ENCODE results near the gene ARHGAP15. TPM values are rescaled to one million over a fixed set of nuclear protein-coding genes. Genes with fewer than 3 reads are reported as not detected.

ARHGAP15 gene
- total and polyA plus RNA-seq, 12 donors: 4.7 to 33.8 (median 10.4) TPM

GRCh38 chr2:143290221-143290620 is 161.0 kb downstream of the ARHGAP15 start:
- Histone ChIP-seq H3K4me1 (replicated peaks in 1 of 2) (no peaks in the 10 kb centered on the region), H3K27me3 (no peaks in the 10 kb centered on the region), H3K36me3 (replicated peaks in 1 of 2) (no peaks in the 10 kb centered on the region), H3K4me3 (no peak overlapping the region), H3K9me3 (replicated peaks in 1 of 3) (no peaks in the 10 kb centered on the region), H3K27ac (no peak overlapping the region)
- TF ChIP-seq CTCF (IDR thresholded peaks at IDR 0.05): no peak
- TF ChIP-seq POLR2A (IDR thresholded peaks at IDR 0.05): no peak
- 57 to 66% (median 64%) methylated on average over 5 of the region's 5 CpGs for WGBS, 4 donors
- intact Hi-C loops (cut with DNase I): no loop called here
- DNase-seq: no peak

GRCh38 chr2:143294068-143294467 is 164.8 kb downstream of the ARHGAP15 start:
- 81 to 88% (median 87%) methylated on average over 1 of the region's 1 CpG for WGBS, 4 donors
- Histone ChIP-seq H3K27ac (no peak overlapping the region), H3K9me3 (replicated peaks in 1 of 3) (no peaks in the 10 kb centered on the region), H3K27me3 (no peaks in the 10 kb centered on the region), H3K36me3 (replicated peaks in 1 of 2) (no peaks in the 10 kb centered on the region), H3K4me1 (replicated peaks in 1 of 2) (no peaks in the 10 kb centered on the region), H3K4me3 (no peak overlapping the region)
- DNase-seq: no peak
- intact Hi-C loops (cut with DNase I): no loop called here
- no peak for TF ChIP-seq POLR2A (IDR thresholded peaks at IDR 0.05)
- TF ChIP-seq CTCF (IDR thresholded peaks at IDR 0.05): no peak

DNA sequence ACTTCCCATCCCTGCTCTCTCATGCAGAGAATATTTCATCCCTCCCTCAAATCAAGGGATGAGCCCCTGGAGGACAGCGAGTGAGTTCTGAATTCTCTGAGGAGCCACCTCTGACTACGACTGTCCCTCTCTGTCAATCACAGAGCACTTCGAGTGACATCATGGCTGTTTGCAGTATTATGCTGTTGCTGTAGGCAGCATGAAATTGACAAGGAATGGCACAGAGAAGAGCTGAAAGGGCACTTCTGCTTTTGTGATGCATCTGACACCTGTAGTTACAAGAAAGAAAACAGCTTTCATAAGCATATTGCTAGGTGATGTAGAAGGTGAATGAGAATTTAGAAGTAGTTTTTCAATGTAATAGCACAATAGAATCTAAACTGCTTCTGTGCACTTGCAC is 166.9 kb downstream of the ARHGAP15 start:
- H3K27me3 ChIP-seq: no peaks in the 10 kb centered on the region
- H3K4me1 ChIP-seq (replicated peaks in 1 of 2): no peaks in the 10 kb centered on the region
- intact Hi-C loops (cut with DNase I): no loop called here
- H3K27ac ChIP-seq: no peak overlapping the region
- H3K36me3 ChIP-seq (replicated peaks in 1 of 2): no peaks in the 10 kb centered on the region
- no peak overlapping the region for H3K4me3 ChIP-seq
- H3K9me3 ChIP-seq (replicated peaks in 1 of 3): no peaks in the 10 kb centered on the region
- 66 to 80% (median 71%) methylated on average over 3 of the region's 3 CpGs for WGBS, 4 donors
- TF ChIP-seq POLR2A (IDR thresholded peaks at IDR 0.05) (no peak), CTCF (IDR thresholded peaks at IDR 0.05) (no peak)
- DNase-seq: no peak

DNA sequence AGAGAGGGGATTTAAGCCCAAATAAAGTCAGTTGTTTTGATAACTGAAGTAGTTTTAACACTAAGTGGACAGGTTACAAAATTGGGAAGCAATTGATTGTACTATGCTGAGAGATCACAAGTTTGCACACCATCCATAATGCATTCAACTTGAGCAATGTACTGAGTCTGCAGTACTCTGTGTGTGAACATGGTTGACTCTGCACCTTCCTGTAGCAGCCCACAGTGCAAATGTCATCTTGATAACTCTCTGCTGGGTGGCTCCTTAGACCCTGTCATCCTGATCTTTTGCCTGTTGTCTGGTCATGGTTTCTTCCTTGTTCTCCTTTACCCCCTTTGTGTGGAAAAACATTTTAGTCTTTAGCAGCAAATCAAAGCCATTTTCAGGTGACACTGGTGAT is 168.0 kb downstream of the ARHGAP15 start:
- no peak for TF ChIP-seq CTCF (IDR thresholded peaks at IDR 0.05)
- TF ChIP-seq POLR2A (IDR thresholded peaks at IDR 0.05): no peak
- Histone ChIP-seq H3K36me3 (replicated peaks in 1 of 2) (no peaks in the 10 kb centered on the region), H3K4me1 (replicated peaks in 1 of 2) (no peaks in the 10 kb centered on the region), H3K4me3 (no peak overlapping the region), H3K27ac (no peak overlapping the region), H3K27me3 (no peaks in the 10 kb centered on the region), H3K9me3 (replicated peaks in 1 of 3) (no peaks in the 10 kb centered on the region)
- no peak for DNase-seq
- intact Hi-C loops (cut with DNase I): no loop called here

All from adrenal gland (tissue), 12 donors.